ENCODE measurements around the gene PRAMEF7.
"Not testable (repeated sequence)": the region's sequence is repeated elsewhere in the genome, so short reads cannot be mapped to it uniquely, and the experiment has no call there.

DNA sequence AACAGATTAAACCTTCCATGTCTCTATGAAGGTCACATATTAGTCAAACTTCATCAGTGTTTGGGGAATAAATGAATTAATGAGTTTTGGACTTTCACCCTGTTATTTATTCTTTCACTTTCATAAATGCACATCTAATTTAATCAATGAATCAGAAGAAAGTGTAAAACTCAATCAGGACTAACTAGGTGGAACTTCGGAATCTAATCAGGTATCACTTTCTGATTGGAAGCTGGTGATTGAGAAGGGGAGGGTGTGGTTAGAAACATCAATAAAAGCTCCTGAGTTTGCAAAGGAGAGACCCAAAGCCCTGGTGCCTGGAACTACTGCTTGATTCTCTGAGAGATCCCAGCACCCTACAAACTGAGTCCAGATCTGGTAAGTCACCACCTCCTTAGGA, at the start of gene PRAMEF7:
- not testable (repeated sequence) for TF ChIP-seq CTCF, POLR2A (IDR thresholded peaks at IDR 0.05)

All from upper lobe of left lung (tissue), 4 donors.